Astrocyte (in vitro differentiated cells and primary cell): Measurements from ENCODE around the gene RICTOR.
"Not testable (repeated sequence)": the region's sequence is repeated elsewhere in the genome, so short reads cannot be mapped to it uniquely, and the experiment has no call there.

ENCODE experiments used
- EZH2 ChIP-seq: IDR thresholded peaks from 2 replicates; pipeline ENCODE4 v1.6.1; 2012; ENCODE audit warnings: mild to moderate bottlenecking, low read length, inconsistent platforms; ENCODE audit not compliant: insufficient read depth
- TF ChIP-seq, protein P1 (sequence below): IDR thresholded peaks from 2 replicates; pipeline ENCODE4 v1.5.1; 2011; ENCODE audit warnings: low read depth, mild to moderate bottlenecking, inconsistent platforms, low read length, moderate library complexity; ENCODE audit not compliant: insufficient read depth

DNA sequence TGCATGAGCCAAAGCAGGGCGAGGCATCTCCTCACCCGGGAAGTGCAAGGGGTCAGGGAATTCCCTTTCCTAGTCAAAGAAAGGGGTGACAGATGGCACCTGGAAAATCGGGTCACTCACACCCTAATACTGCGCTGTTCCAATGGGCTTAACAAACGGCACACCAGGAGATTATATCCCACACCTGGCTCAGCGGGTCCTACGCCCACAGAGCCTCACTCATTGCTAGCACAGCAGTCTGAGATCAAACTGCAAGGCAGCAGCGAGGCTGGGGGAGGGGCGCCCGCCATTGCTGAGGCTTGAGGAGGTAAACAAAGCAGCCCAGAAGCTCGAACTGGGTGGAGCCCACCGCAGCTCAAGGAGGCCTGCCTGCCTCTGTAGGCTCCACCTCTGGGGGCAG lies 39.7 kb downstream of the RICTOR start:
- TF ChIP-seq, protein P1, sequence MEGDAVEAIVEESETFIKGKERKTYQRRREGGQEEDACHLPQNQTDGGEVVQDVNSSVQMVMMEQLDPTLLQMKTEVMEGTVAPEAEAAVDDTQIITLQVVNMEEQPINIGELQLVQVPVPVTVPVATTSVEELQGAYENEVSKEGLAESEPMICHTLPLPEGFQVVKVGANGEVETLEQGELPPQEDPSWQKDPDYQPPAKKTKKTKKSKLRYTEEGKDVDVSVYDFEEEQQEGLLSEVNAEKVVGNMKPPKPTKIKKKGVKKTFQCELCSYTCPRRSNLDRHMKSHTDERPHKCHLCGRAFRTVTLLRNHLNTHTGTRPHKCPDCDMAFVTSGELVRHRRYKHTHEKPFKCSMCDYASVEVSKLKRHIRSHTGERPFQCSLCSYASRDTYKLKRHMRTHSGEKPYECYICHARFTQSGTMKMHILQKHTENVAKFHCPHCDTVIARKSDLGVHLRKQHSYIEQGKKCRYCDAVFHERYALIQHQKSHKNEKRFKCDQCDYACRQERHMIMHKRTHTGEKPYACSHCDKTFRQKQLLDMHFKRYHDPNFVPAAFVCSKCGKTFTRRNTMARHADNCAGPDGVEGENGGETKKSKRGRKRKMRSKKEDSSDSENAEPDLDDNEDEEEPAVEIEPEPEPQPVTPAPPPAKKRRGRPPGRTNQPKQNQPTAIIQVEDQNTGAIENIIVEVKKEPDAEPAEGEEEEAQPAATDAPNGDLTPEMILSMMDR, result not testable (repeated sequence)
- not testable (repeated sequence) for TF ChIP-seq EZH2
